ENCODE results near the gene MFAP4.

GRCh38 chr17:19415311-19415710 lies 28.3 kb upstream of the MFAP4 start:
- TF ChIP-seq CTCF (IDR thresholded peaks at IDR 0.05) (no peak), EZH2 (IDR thresholded peaks at IDR 0.05; ENCODE audit: borderline replicate concordance, insufficient read depth, low read depth, low read length, poor library complexity, severe bottlenecking) (no peak)
